HUES6 (cell line): Measurements from ENCODE around the gene CHRNA5.
"Not testable (repeated sequence)": the region's sequence is repeated elsewhere in the genome, so short reads cannot be mapped to it uniquely, and the experiment has no call there.

Source experiments
- H3K27ac ChIP-seq: 2 replicates; pipeline ENCODE4 v1.7.0; 2013; ENCODE audit warnings: low read depth, mild to moderate bottlenecking, low read length, inconsistent platforms
- H3K27me3 ChIP-seq: 2 replicates; pipeline ENCODE4 v1.6.1; 2013; ENCODE audit warnings: low read length; ENCODE audit not compliant: control insufficient read depth, insufficient read depth
- H3K36me3 ChIP-seq: 2 replicates; pipeline ENCODE4 v1.6.1; 2013; ENCODE audit warnings: low read length; ENCODE audit not compliant: control insufficient read depth, insufficient read depth
- H3K4me1 ChIP-seq: 2 replicates; pipeline ENCODE4 v1.6.1; 2013; ENCODE audit warnings: low read length; ENCODE audit not compliant: control insufficient read depth, insufficient read depth
- H3K4me3 ChIP-seq: 2 replicates; pipeline ENCODE4 v1.5.1; 2013; ENCODE audit warnings: low read depth, low read length
- H3K9ac ChIP-seq: one replicate; pipeline ENCODE4 v1.6.1; 2013; ENCODE audit warnings: mild to moderate bottlenecking, low read length
- H3K9me3 ChIP-seq: 2 replicates; pipeline ENCODE4 v1.6.1; 2013; ENCODE audit warnings: low read depth, low read length; ENCODE audit not compliant: control insufficient read depth, insufficient read depth

The CHRNA5 gene

DNA sequence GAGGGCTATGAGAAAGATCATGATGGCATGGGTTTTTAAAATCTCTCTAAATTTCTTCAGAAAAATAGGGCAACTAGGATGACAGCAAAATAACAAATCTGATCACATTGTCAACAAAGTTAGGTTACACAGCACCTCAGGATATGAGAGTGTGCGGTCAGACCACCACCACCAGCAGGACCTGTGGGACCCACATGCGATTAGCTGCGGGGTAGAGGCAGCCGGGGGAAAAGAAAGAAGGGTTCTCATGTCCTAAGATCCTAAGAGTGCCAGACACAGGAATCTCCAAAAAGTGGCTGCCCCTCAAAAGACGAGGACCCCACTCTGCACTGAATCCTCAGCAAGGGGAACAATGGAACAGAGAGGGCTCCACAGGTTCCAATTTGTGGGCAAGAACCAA is 39.9 kb downstream of the CHRNA5 start:
- Histone ChIP-seq H3K4me1 (no peaks in the 10 kb centered on the region), H3K36me3 (peaks cover 9% of the 10 kb centered on the region)

DNA sequence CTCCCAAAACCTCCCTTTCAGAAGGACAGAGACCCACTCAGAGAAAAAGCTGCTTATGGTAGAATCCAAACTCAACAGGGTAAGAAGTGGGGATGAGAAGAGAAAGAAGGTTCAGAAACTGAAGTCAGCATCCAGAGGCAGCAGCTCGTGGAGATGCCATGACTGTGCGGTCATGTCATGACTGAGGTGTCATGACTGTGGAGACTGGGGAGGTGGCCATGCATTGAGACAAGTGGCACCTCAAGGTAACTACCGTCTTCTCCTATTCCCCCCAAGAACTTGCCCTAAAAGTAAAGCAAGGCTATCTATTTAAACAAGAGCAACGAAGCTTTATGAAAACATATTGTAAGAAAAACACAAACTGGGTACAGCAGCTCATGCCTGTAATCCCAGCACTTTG is 40.4 kb downstream of the CHRNA5 start:
- Histone ChIP-seq H3K4me1 (no peaks in the 10 kb centered on the region), H3K36me3 (peaks cover 9% of the 10 kb centered on the region), H3K4me3 (no peak overlapping the region), H3K9me3 (no peaks in the 10 kb centered on the region), H3K27ac (no peak overlapping the region), H3K27me3 (no peaks in the 10 kb centered on the region), H3K9ac (no peak overlapping the region)

More for the DNA sequence above, 39.9 kb downstream of the CHRNA5 start:
- H3K9ac ChIP-seq, result no peak overlapping the region
- no peak overlapping the region for H3K4me3 ChIP-seq
- no peaks in the 10 kb centered on the region for H3K27me3 ChIP-seq
- H3K27ac ChIP-seq, result no peak overlapping the region
- H3K9me3 ChIP-seq, result no peaks in the 10 kb centered on the region

DNA sequence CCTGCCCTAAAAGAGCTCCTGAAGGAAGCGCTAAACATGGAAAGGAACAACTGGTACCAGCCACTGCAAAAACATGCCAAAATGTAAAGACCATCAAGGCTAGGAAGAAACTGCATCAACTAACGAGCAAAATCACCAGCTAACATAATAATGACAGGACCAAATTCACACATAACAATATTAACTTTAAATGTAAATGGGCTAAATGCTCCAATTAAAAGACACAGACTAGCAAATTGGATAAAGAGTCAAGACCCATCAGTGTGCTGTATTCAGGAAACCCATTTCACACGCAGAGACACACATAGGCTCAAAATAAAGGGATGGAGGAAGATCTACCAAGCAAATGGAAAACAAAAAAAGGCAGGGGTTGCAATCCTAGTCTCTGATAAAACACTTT is 44.2 kb downstream of the CHRNA5 start:
- H3K4me1 ChIP-seq, result not testable (repeated sequence)

DNA sequence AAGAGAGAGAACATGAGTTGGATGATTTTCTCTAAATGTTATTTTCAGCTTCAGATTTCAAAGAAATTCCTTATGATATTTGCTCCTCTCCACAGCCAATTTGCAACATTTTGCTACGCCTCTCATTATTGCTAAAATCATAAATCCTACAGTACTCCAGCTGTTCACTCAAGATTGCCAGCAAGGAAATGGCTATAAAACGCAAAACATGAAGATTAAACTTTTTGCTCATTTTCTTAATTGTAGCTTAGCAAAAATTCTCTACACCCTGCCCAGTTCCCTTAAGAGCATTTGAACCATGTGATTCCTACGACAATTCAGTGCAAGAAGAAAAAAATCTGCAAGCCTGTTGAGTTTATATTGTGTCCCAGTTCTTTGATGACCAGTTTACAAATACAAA is 48.7 kb downstream of the CHRNA5 start:
- Histone ChIP-seq H3K36me3 (no peaks in the 10 kb centered on the region), H3K27me3 (peaks cover 5% of the 10 kb centered on the region), H3K27ac (no peak overlapping the region), H3K4me1 (peaks cover under 1% of the 10 kb centered on the region; the same call in 1 of the 2 replicates), H3K4me3 (no peak overlapping the region), H3K9ac (no peak overlapping the region), H3K9me3 (no peaks in the 10 kb centered on the region)

More for the DNA sequence above, 44.2 kb downstream of the CHRNA5 start:
- not testable (repeated sequence) for H3K4me3 ChIP-seq, H3K9ac ChIP-seq, H3K9me3 ChIP-seq, H3K27ac ChIP-seq, H3K36me3 ChIP-seq, H3K27me3 ChIP-seq

DNA sequence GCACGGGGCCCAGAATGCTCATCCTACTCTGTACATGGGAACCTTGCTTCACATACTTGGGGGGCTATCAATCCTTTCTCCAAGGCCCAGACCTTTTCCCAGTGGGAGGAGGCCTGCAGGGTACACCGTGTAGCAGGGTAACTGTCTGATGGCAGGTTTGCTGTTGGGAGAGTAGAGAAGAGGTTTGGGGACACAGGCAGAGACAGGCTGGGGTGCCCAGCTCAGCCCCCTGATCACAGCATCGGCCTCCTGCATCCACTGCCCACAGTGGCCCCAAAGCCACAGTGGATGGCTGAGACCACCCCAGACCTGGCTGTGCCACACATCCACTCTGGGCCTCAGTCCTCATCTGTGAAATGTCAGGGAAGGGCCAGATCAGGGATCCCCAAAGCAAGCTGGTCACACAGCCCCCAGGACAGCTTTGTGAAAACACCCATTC is 49.9 kb downstream of the CHRNA5 start:
- Histone ChIP-seq H3K4me1 (peaks cover 6% of the 10 kb centered on the region; the same call in 1 of the 2 replicates), H3K27ac (no peak overlapping the region), H3K9ac (no peak overlapping the region), H3K4me3 (no peak overlapping the region), H3K9me3 (no peaks in the 10 kb centered on the region), H3K36me3 (no peaks in the 10 kb centered on the region), H3K27me3 (peaks cover 17% of the 10 kb centered on the region)

DNA sequence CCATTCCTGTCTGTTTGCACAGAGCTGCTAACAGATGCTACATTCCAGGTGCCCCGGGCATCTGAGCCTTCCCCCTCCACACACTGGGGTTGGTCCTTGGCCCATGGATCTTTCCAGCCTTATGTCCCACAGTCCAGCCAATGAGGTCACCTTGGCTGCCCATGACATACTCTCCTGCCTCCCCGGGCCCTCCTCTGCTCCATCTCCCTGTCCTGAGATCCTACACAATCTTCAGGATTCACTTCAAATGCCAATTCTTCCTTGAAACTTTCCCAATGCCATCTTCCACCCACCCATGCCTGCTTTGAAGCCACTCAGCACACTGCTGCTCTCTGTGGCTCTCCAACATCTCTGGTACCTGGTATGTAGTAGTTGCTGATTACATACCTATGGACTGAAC is 51.2 kb downstream of the CHRNA5 start:
- Histone ChIP-seq H3K9me3 (no peaks in the 10 kb centered on the region), H3K27me3 (peaks cover 30% of the 10 kb centered on the region), H3K4me3 (no peak overlapping the region), H3K27ac (no peak overlapping the region), H3K9ac (no peak overlapping the region), H3K36me3 (no peaks in the 10 kb centered on the region), H3K4me1 (peaks cover 6% of the 10 kb centered on the region; the same call in 1 of the 2 replicates)

DNA sequence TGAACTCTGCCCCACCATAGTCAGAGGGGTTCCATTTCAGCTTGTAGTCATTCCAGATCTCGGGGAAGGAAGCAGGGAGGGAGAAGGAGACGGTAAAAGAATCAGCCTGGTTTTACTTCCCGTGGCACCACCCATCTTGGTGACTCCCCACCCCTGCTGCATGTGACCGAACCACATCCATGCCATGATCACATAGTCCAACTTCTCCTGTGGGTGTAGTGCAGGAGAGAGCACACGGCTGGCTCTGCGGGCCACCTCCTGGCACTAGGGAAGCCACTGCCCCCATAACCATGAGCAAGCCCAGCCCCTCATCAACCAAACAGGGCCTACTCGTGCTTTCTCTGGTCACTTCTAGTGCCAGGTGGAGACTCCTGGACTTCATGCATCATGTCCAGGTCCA is 51.8 kb downstream of the CHRNA5 start:
- no peak overlapping the region for H3K9ac ChIP-seq
- peaks cover 6% of the 10 kb centered on the region; the same call in 1 of the 2 replicates for H3K4me1 ChIP-seq
- no peak overlapping the region for H3K4me3 ChIP-seq
- H3K27me3 ChIP-seq, result peaks cover 36% of the 10 kb centered on the region
- H3K9me3 ChIP-seq, result no peaks in the 10 kb centered on the region
- H3K36me3 ChIP-seq, result no peaks in the 10 kb centered on the region
- no peak overlapping the region for H3K27ac ChIP-seq

DNA sequence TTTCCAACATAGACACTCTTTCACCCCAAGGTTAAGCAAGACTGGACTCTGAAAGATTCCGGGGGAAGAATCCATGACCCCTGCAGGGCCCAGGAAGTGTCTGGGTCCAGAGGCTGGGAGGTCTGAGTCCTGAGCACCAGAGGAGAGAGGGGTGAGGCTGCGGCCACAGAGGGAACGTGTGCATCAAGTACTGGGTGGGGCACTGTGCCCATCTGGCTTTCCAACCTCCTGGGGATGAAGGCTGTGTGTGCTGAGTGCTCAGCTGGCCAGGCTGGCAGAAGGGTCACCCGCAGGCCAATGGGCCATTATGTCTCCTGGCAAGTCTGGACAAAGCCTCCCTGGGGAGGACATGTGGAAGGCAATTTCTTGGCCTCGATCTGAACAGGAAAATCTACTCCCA is 52.2 kb downstream of the CHRNA5 start:
- H3K9ac ChIP-seq, result no peak overlapping the region
- no peaks in the 10 kb centered on the region for H3K36me3 ChIP-seq
- H3K9me3 ChIP-seq, result no peaks in the 10 kb centered on the region
- H3K4me1 ChIP-seq, result peaks cover 6% of the 10 kb centered on the region; the same call in 1 of the 2 replicates
- H3K4me3 ChIP-seq, result no peak overlapping the region
- peaks cover 40% of the 10 kb centered on the region for H3K27me3 ChIP-seq
- H3K27ac ChIP-seq, result no peak overlapping the region

DNA sequence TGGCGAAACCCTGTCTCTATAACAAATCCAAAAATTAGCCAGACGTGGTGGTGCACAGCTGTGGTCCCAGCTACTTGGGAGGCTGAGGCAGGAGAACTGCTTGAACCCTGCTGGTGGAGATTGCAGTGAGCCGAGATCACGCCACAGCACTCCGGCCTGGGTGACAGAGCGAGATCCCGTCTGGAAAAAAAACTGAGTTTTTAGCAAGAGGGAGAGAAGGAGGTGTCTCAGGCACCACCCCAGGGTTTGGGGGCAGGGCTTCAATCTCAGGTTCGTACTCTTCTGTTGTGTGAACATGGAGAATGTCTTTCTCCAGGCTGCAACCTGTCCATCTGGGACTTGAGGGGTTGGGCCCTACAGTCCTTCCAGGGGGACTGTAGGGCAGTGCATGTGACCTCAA is 52.7 kb downstream of the CHRNA5 start:
- no peaks in the 10 kb centered on the region for H3K9me3 ChIP-seq

DNA sequence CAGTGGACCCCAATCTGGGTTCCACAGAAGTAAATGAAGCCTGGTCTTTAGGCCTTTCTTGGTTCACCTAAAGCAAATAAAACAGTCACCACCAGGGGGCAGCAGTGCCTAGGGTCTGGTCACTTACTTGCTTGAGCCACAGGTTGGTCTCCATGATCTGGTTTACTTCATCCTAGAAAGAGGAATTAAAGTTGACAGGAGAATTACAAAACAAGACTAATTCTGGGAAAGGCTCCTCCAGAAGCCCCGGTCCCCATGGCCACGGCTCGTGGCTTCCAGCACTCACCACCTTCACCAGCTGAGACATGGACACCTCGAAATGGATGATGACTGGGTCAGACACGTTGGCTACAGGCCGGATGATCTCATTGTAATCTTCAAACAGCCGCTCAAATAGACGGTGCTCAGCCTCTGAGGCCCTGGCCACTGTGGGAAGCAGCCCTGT is 53.2 kb downstream of the CHRNA5 start:
- Histone ChIP-seq H3K4me3 (no peak overlapping the region), H3K27ac (no peak overlapping the region), H3K36me3 (no peaks in the 10 kb centered on the region), H3K4me1 (peaks cover 6% of the 10 kb centered on the region; the same call in 1 of the 2 replicates), H3K9me3 (no peaks in the 10 kb centered on the region), H3K9ac (no peak overlapping the region), H3K27me3 (peaks cover 48% of the 10 kb centered on the region)

More for the DNA sequence above, 52.7 kb downstream of the CHRNA5 start:
- Histone ChIP-seq H3K36me3 (no peaks in the 10 kb centered on the region), H3K4me1 (peaks cover 6% of the 10 kb centered on the region; the same call in 1 of the 2 replicates), H3K9ac (no peak overlapping the region), H3K4me3 (no peak overlapping the region), H3K27ac (no peak overlapping the region), H3K27me3 (peaks cover 46% of the 10 kb centered on the region)

DNA sequence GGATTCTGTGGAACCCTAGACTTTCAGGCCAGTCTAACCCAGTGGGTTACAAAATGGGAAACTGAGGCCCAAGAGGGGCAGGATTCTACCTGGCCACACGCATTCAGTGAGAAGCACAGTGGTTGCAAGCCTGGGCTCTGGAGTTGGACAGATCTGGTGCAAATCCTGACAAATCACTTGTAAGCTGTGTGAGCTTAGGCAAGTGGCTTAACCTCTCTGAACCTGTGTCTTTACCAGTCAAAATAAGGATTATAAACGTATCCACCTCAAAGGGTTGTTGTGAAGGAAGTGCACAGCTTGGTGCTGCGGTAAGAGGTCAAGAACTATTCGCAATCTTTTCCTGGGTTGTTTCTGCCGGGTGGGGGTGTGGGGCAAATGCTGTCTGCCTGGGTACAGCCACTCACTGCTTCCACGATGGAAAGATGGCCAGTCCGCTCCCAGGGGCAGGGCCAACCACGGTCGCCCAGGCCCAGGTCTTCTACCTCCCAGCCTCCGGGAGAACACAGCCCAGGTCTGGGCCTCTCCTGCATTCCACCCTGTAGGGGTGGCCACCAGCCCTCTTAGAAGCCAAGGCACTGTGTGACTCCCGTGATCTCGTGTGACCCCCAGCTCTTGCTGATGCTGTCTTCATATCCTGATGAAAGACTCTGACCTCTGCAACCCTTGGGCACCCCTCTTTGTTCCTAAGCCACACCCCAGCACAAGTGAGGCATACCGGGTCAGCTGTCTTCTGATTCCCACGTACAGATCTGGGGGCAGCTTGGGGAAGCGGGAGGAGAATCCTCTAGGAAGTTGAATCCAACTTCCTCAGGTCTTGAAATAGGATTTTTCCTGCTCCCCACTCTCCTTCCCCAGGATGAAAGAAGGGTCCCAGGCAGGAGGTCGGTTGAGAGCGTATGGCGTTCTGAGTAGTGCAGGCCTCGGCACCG is 54.0 kb downstream of the CHRNA5 start:
- Histone ChIP-seq H3K36me3 (no peaks in the 10 kb centered on the region), H3K27me3 (peaks cover 53% of the 10 kb centered on the region), H3K9me3 (no peaks in the 10 kb centered on the region), H3K4me3 (peak overlapping the region; percentile 80), H3K27ac (no peak overlapping the region), H3K9ac (no peak overlapping the region), H3K4me1 (peaks cover 6% of the 10 kb centered on the region; the same call in 1 of the 2 replicates)
